GM10248 (cell line): ENCODE data around the gene PHETA1.

ENCODE experiments used
- CTCF ChIA-PET: fragments of 300-600 bp; sonication (Branson Sonifier 250); formaldehyde crosslinking; extraction: SDS; loops from one replicate; lab custom pipeline; 2021; ENCODE audit warnings: antibody characterized with exemption; lab: Yijun Ruan, JAX
- POLR2A ChIA-PET: fragments of 350-650 bp; sonication (Branson Sonifier 250); formaldehyde crosslinking; extraction: SDS; loops from one replicate; lab custom pipeline; 2020; ENCODE audit warnings: antibody characterized with exemption; lab: Yijun Ruan, JAX
- DNase-seq: peaks from one replicate; pipeline ENCODE4 v3.0.0; 2012; ENCODE audit errors: extremely low spot score
- CTCF ChIP-seq: IDR thresholded peaks from 2 replicates; pipeline ENCODE4 v1.5.1; 2012; ENCODE audit warnings: mild to moderate bottlenecking, low read depth; ENCODE audit errors: extremely low read depth, missing control alignments, control extremely low read depth

PHETA1 gene

GRCh38 chr12:111407377-111408115 is 38.7 kb upstream of the PHETA1 start:
- CTCF ChIA-PET, result interaction anchor here (1.2 to 25.8 kb wide), 3 partner anchors 10 to 35 kb away, joined by 3 to 1216 read pairs (median 37); no protein-coding TSS in a partner anchor
- TF ChIP-seq CTCF, result no peak
- DNase-seq, result no peak
- POLR2A ChIA-PET, result no interaction called here

DNA sequence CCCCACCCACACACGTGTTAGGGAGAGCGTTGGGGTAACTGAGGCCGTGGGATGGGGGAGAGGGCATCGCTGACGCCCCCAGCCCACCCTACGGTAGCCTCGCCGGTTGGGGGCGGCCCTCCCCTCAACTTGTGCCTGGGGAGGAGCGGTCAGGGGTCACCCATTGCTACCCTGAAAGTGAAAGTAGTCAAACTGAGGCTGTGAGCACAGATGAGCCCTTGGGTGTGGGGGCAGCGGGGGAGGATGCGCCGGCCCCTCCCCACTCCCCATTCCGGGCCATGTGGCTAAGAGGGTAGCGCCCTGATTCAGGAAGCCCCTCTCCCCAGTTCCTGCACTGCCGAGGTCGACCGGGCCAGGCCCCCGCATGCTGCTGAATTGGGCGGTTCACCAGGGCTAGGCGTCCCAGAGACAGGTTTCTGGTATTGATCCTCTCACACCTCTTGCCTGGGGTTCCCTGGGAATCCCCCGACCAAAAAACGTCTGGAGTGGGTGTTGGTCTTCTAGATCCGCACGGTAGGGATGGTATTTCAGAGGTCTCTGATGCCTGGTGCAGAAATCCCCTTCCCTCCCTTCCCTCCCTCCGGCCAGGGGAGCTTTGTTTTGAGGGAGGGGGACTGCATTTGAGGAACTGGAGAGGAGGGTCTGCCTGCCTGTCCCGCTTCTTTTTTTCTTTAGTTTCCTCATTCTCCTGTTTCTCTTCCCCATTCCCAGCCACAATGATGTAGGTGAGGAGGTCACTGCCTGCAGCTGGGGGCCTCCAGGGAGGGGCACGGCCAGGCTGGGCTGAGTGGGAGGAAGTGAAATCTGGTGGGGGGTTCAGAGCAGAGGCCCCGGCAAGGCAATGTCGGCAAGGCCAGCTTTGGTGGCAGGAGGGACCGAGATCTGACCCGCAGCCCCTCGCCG is 37.8 kb upstream of the PHETA1 start:
- CTCF ChIA-PET, result interaction anchor here (2.8 to 25.8 kb wide), 3 partner anchors 9 to 36 kb away, joined by 14 to 1216 read pairs (median 37); no protein-coding TSS in a partner anchor
- TF ChIP-seq CTCF, result peak; percentile 6
- POLR2A ChIA-PET, result no interaction called here
- peak; percentile 51 for DNase-seq

DNA sequence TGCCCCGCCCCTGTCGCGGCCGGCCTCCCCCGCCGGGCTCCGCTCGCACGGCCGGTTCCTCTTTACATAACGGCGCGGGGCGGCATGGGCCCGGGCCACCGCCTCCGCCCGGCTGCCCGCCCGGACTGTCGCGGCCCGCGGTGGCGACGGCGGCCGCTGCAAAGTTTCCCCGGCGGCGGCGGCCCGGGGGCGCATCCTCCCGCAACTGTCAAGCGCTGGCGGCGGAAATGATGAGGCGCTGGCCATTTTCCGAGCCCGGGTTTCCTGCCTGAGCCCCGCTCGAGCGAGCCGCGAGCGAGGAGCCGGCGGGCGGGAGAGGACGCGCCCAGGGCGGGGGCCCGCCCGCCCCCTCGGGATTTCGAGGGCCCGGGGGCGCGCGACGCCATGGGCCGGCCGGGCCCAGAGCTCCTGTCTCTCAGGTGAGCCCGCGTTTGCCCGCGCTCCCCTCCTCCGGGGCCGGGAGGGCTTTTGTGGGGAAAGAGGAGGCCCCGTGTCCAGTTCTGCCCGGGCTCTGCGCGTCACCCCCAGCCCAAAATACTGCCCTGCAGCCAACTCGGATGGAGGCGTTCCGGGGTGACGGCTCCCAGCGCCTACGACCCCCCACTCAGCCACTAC is 37.1 kb upstream of the PHETA1 start, which contains the start of gene SH2B3:
Gene SH2B3 (plus strand): TSS at position 65 of the 615 bp plus-strand sequence. CDS start 12,223 bp downstream, outside the sequence.
- ChIA-PET CTCF (interaction anchor here (2.8 to 25.8 kb wide), 2 partner anchors 9 to 37 kb away, joined by 14 to 1216 read pairs; no protein-coding TSS in a partner anchor), POLR2A (no interaction called here)
- TF ChIP-seq CTCF, result no peak
- DNase-seq, result no peak

DNA sequence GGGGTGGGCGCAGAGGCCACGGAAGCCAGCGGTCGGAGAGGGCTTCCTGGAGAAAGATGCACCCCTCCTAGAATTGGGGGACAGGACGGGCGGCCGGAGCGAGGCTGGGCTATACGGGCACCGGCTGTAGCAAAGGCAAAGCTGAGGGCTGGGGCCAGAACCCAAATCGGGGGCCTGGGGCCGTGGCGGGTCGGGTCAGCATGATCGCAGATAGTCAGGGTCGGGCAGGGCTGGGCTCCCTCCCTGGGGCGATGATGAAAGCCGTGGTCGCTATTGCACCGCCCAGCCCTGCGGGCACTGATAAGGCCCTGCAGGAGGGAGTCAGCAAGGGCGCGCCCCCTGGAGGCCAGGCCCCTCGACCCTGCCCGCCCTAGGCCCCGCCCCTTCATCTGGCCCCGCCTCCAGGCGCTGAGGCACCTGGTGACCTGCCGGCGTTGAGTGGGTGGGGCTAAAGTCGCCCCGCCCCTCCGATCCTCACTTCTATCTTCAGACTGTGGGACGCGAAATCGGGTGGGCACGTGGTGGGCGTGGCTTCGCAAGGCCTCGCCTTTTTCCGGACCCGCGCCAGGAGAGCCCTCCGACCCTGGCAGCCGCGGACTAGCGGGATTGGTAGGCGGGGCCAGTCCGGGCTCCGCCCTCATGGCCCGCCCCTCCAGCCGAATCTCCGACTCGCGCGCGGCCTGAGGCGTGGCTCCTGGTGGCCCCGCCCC is 36.4 kb upstream of the PHETA1 start:
- POLR2A ChIA-PET, result interaction anchor here (0.5 to 2.1 kb wide), 4 partner anchors 7 to 42 kb away, joined by 3 to 7 read pairs (median 6); no protein-coding TSS in a partner anchor

More for the DNA sequence above, 36.4 kb upstream of the PHETA1 start:
- CTCF ChIA-PET, result interaction anchor here (2.8 to 25.8 kb wide), 3 partner anchors 8 to 37 kb away, joined by 12 to 1216 read pairs (median 14); no protein-coding TSS in a partner anchor
- TF ChIP-seq CTCF, result peak; percentile 61
- peak; percentile 98 for DNase-seq
